ENCODE data around the gene KRTAP10-12. TPM values are rescaled to one million over a fixed set of nuclear protein-coding genes. Genes with fewer than 3 reads are reported as not detected.
"Not testable (repeated sequence)": the region's sequence is repeated elsewhere in the genome, so short reads cannot be mapped to it uniquely, and the experiment has no call there.

KRTAP10-12 gene
- total RNA-seq, 1 donor from 2014 or later: not detected

GRCh38 chr21:44658913-44659595 lies 37.9 kb upstream of the KRTAP10-12 start:
- no peak overlapping the region for H3K27ac Mint-ChIP-seq
- H3K79me2 ChIP-seq (ENCODE audit: low read depth): no peaks in the 10 kb centered on the region
- no peaks in the 10 kb centered on the region for H3K4me1 ChIP-seq
- H3F3A ChIP-seq (ENCODE audit: low read depth): no peaks in the 10 kb centered on the region
- H3K27ac ChIP-seq: no peak overlapping the region
- H3K27me3 ChIP-seq: no peaks in the 10 kb centered on the region
- no peaks in the 10 kb centered on the region for H3K36me3 ChIP-seq
- H4K20me1 ChIP-seq (ENCODE audit: low read depth): no peaks in the 10 kb centered on the region
- H3K36me3 Mint-ChIP-seq: no peaks in the 10 kb centered on the region
- H3K9me3 Mint-ChIP-seq: peaks cover 28% of the 10 kb centered on the region
- H2AFZ ChIP-seq (replicated peaks): peak overlapping the region; percentile 70
- H3K4me3 Mint-ChIP-seq: no peak overlapping the region
- DNase-seq (ENCODE audit: low spot score): no peak
- no peak overlapping the region for H3K4me2 ChIP-seq
- no peak overlapping the region for H3K9ac ChIP-seq
- no peaks in the 10 kb centered on the region for H3K4me1 Mint-ChIP-seq
- no peak for TF ChIP-seq EZH2phosphoT487 (IDR thresholded peaks at IDR 0.05)
- TF ChIP-seq CTCF (IDR thresholded peaks at IDR 0.05): no peak
- no peak for TF ChIP-seq EZH2 (IDR thresholded peaks at IDR 0.05)
- H3K4me3 ChIP-seq: no peak overlapping the region
- peaks cover 5% of the 10 kb centered on the region for H3K27me3 Mint-ChIP-seq (ENCODE audit: insufficient read depth, low read depth)
- H3K9me3 ChIP-seq (ENCODE audit: low read depth): no peaks in the 10 kb centered on the region

- not testable (repeated sequence) for H3K79me2 ChIP-seq (ENCODE audit: low read depth); H3K27ac Mint-ChIP-seq; H3F3A ChIP-seq (ENCODE audit: low read depth); H3K36me3 ChIP-seq; H4K20me1 ChIP-seq (ENCODE audit: low read depth); H3K27ac ChIP-seq; H3K27me3 Mint-ChIP-seq (ENCODE audit: insufficient read depth, low read depth); H3K27me3 ChIP-seq; H3K9me3 ChIP-seq (ENCODE audit: low read depth); H3K36me3 Mint-ChIP-seq; H3K4me2 ChIP-seq; H3K4me3 ChIP-seq; H3K4me1 Mint-ChIP-seq; H3K9ac ChIP-seq; H3K4me1 ChIP-seq; H3K4me3 Mint-ChIP-seq
- DNase-seq (ENCODE audit: low spot score): peak; percentile 39
- peaks cover 32% of the 10 kb centered on the region for H3K9me3 Mint-ChIP-seq
- peak overlapping the region; percentile 7 for H2AFZ ChIP-seq (replicated peaks)
Observed at GRCh38 chr21:44661567-44661966, 35.4 kb upstream of the KRTAP10-12 start.

- no peaks in the 10 kb centered on the region for H3K27me3 ChIP-seq
- no peak overlapping the region for H3K4me3 ChIP-seq
- peaks cover 6% of the 10 kb centered on the region for H3K9me3 ChIP-seq (ENCODE audit: low read depth)
- H3K79me2 ChIP-seq (ENCODE audit: low read depth): no peaks in the 10 kb centered on the region
- H3K9ac ChIP-seq: no peak overlapping the region
- no peak overlapping the region for H3K27ac Mint-ChIP-seq
- H3K4me1 Mint-ChIP-seq: no peaks in the 10 kb centered on the region
- H3K36me3 Mint-ChIP-seq: no peaks in the 10 kb centered on the region
- no peak overlapping the region for H2AFZ ChIP-seq (replicated peaks)
- H3K27ac ChIP-seq: no peak overlapping the region
- H3F3A ChIP-seq (ENCODE audit: low read depth): no peaks in the 10 kb centered on the region
- no peaks in the 10 kb centered on the region for H4K20me1 ChIP-seq (ENCODE audit: low read depth)
- no peak overlapping the region for H3K4me3 Mint-ChIP-seq
- H3K36me3 ChIP-seq: no peaks in the 10 kb centered on the region
- no peak overlapping the region for H3K4me2 ChIP-seq
- no peak for DNase-seq (ENCODE audit: low spot score)
- H3K9me3 Mint-ChIP-seq: peaks cover 26% of the 10 kb centered on the region
- TF ChIP-seq EZH2 (IDR thresholded peaks at IDR 0.05) (no peak), CTCF (IDR thresholded peaks at IDR 0.05) (no peak), EZH2phosphoT487 (IDR thresholded peaks at IDR 0.05) (no peak)
- peaks cover 7% of the 10 kb centered on the region for H3K27me3 Mint-ChIP-seq (ENCODE audit: insufficient read depth, low read depth)
- H3K4me1 ChIP-seq: no peaks in the 10 kb centered on the region
Observed at GRCh38 chr21:44664691-44665090, 32.3 kb upstream of the KRTAP10-12 start.

Measured in neural progenitor cell (in vitro differentiated cells).